LNCaP clone FGC (cell line): ENCODE data around the gene DTD1.

ENCODE experiments used
- DNase-seq: peaks from one replicate; pipeline ENCODE4 v3.0.0-alpha.2; 2011; ENCODE audit warnings: low read depth
- H3K4me3 ChIP-seq: 2 replicates; pipeline ENCODE4 v1.5.1; 2011; ENCODE audit warnings: mild to moderate bottlenecking, low read depth, low read length, control low read depth
- CTCF ChIP-seq: IDR thresholded peaks from 2 replicates; pipeline ENCODE4 v1.5.1; 2012; ENCODE audit warnings: mild to moderate bottlenecking; ENCODE audit not compliant: control insufficient read depth, insufficient read depth; ENCODE audit errors: extremely low read depth

DTD1 gene

GRCh38 chr20:18695175-18695574 is 107.3 kb downstream of the DTD1 start:
- H3K4me3 ChIP-seq = no peak overlapping the region
- DNase-seq = no peak
- TF ChIP-seq CTCF = no peak

DNA sequence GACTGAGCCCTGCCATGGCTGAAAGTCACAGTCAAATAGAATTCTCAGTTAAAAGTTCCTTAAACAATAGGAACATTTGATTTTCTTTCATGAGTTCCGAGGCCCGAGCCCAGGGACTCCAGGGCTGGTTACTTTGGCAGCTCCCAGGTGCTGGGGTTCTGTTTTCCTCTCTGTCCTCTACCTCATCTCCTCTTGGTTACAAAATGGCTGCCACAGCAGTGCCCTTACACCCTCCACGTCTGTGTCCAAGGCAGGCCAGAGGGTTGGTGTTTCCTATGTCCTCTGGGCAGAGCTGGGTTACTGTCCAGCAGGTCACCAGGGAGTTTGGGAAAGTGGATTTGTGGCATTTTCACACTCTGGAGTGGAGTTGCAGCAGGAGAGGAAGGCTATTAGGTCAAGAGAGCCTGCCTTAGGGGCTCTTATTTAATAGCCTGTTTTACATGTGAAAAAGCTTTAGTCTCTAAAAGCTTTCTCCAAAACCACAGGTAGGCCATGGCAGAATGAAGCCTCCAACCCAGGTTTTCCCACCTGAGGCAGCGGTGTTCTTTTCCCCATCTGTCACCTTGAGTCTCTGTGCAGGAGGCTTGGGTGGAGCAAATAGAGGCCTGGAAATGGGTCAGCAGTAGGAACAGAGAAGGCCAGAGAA is 111.0 kb downstream of the DTD1 start:
- DNase-seq = no peak
- no peak overlapping the region for H3K4me3 ChIP-seq
- no peak for TF ChIP-seq CTCF

DNA sequence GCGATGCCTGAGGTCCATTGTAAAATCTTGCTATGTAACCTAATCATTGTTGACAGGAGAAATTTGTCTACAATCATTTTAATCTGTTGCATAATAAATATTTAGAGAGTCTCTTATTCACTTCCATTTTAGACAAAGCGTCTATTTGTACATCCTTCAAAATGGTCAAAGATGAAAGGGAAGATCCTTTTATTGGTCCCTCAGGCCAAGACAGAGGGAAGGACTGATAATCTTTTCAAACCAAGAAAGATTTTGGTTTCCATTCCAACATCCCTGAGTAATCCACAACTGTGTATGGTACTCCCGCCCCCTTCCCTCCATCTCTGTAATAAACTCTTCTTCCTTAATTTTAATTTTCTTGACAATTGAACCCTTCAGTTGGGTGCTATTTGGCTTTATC is 114.1 kb downstream of the DTD1 start:
- no peak for TF ChIP-seq CTCF
- no peak overlapping the region for H3K4me3 ChIP-seq
- no peak for DNase-seq

- TF ChIP-seq CTCF = no peak
Observed at GRCh38 chr20:18702736-18703135, 114.9 kb downstream of the DTD1 start.

GRCh38 chr20:18705490-18705889 is 117.6 kb downstream of the DTD1 start:
- DNase-seq = no peak
- H3K4me3 ChIP-seq = no peak overlapping the region
- TF ChIP-seq CTCF = no peak

More at GRCh38 chr20:18702736-18703135, 114.9 kb downstream of the DTD1 start:
- no peak overlapping the region for H3K4me3 ChIP-seq
- DNase-seq = no peak

DNA sequence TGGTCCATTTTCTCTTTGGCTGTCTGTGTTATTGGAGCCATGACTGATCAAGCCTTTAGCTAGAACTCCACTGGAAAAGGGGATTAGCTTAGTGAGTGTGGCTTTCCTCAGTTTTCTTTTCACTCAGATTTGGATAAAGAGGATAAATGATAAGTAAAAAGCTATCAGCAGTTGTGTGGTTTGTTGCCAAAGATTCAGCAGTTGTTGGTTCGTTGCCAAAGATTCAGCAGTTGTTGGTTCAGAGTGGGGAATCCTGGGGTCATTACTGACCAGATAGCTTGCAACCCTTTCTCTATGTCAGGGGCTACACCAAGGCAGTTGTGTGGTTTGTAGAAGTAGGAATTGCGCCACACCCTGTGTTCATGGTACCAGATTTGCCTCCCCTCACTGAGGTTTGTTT is 118.1 kb downstream of the DTD1 start:
- DNase-seq = no peak
- no peak for TF ChIP-seq CTCF
- no peak overlapping the region for H3K4me3 ChIP-seq

- no peak for DNase-seq
Observed at GRCh38 chr20:18712131-18712530, 124.3 kb downstream of the DTD1 start.

More at GRCh38 chr20:18712131-18712530, 124.3 kb downstream of the DTD1 start:
- no peak overlapping the region for H3K4me3 ChIP-seq
- no peak for TF ChIP-seq CTCF
